ENCODE data around the gene EN1. TPM values are rescaled to one million over a fixed set of nuclear protein-coding genes. Genes with fewer than 3 reads are reported as not detected.

EN1 gene
- total and polyA plus RNA-seq, 9 donors = not detected

DNA sequence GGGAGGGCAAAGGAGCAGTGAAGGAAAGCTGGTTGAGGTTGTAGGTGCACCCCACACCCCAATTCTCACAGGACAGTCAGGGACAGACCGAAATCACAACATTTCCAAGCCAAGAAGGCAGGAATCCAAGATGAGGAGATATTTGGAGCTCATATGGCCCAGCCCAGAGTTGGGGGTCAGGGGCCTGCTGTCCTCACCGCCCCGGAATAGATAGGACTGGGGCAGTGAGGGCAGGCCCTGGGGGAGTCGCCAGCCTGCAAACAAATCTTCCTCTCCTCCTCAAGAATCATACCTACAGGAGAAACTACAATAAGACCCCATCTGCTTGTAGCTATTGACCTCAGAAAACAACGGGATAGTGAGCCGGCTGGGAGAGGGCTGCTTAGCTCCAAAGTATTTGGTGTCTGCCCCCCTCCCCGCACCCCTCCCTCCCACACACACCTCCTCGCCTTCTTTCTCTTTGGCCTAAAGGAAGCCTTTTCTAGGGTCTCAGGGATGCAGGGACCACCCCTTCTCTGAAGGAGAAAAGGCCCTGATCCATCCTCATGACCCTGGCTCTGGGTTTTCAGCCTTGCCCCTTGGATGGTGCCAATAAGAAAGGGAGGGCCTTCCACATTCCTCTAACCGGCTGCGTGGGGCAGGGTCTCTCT is 3.8 kb downstream of the EN1 start:
- TF ChIP-seq EP300 (IDR thresholded peaks at IDR 0.05) = no peak
- no peak for TF ChIP-seq POLR2A (IDR thresholded peaks at IDR 0.05)
- TF ChIP-seq, protein P1, sequence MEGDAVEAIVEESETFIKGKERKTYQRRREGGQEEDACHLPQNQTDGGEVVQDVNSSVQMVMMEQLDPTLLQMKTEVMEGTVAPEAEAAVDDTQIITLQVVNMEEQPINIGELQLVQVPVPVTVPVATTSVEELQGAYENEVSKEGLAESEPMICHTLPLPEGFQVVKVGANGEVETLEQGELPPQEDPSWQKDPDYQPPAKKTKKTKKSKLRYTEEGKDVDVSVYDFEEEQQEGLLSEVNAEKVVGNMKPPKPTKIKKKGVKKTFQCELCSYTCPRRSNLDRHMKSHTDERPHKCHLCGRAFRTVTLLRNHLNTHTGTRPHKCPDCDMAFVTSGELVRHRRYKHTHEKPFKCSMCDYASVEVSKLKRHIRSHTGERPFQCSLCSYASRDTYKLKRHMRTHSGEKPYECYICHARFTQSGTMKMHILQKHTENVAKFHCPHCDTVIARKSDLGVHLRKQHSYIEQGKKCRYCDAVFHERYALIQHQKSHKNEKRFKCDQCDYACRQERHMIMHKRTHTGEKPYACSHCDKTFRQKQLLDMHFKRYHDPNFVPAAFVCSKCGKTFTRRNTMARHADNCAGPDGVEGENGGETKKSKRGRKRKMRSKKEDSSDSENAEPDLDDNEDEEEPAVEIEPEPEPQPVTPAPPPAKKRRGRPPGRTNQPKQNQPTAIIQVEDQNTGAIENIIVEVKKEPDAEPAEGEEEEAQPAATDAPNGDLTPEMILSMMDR (IDR thresholded peaks at IDR 0.05) = no peak
- intact Hi-C loops (cut with DNase I) = loop anchor here in 1 of 4 donors (5.0 kb wide), 1 partner anchor 441 kb away; no protein-coding TSS in a partner anchor
- WGBS, 3 donors = 6 to 15% (median 15%) methylated on average over 10 of the region's 10 CpGs
- Histone ChIP-seq H3K36me3 (no peaks in the 10 kb centered on the region), H3K27ac (no peak overlapping the region), H3K4me1 (ENCODE audit: insufficient read depth) (peaks cover 5% of the 10 kb centered on the region), H3K4me3 (no peak overlapping the region), H3K9me3 (no peaks in the 10 kb centered on the region), H3K27me3 (no peaks in the 10 kb centered on the region)
- no peak for DNase-seq

DNA sequence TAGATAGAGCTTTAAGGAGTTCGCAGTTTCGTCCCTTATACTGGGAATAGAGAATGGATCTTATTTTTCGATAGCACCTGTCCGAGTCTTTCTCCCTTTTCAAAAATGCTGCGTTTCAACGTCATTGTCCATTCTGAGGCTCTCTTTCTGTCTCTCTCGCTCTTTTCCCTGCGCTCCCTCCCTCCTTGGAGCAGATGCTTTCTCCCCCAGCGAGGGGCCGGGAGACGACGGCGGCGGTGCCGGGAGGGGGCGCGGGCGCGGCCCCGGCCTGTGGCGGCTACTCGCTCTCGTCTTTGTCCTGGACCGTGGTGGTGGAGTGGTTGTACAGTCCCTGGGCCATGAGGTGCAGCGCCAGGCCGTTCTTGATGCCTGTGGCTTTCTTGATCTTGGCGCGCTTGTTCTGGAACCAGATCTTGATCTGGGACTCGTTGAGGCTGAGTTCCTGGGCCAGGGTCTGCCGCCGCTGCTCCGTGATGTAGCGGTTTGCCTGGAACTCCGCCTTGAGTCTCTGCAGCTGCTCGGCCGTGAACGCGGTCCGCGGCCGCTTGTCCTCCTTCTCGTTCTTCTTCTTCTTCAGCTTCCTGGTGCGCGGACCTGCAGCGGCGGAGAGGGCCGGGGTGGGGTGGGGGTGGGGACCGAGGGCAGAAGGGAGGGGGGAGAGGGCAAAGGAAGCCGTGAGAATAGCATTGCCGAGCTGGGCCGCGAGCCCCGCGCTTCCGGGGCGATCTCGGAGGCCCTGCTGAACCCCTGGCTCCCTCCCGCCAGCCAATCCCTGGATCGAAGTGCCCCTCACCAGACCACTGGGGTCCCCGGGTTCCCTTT is 4.6 kb downstream of the EN1 start:
- peaks cover 5% of the 10 kb centered on the region for H3K4me1 ChIP-seq (ENCODE audit: insufficient read depth)
- TF ChIP-seq EP300 (IDR thresholded peaks at IDR 0.05) (no peak), POLR2A (IDR thresholded peaks at IDR 0.05) (no peak)
- TF ChIP-seq, protein P1 (IDR thresholded peaks at IDR 0.05) = no peak
- no peaks in the 10 kb centered on the region for H3K27me3 ChIP-seq
- no peak for DNase-seq
- no peak overlapping the region for H3K4me3 ChIP-seq
- no peak overlapping the region for H3K27ac ChIP-seq
- no peaks in the 10 kb centered on the region for H3K9me3 ChIP-seq
- no peaks in the 10 kb centered on the region for H3K36me3 ChIP-seq
- WGBS, 3 donors = 4 to 5% (median 5%) methylated on average over 54 to 60 of the region's 60 CpGs
- intact Hi-C loops (cut with DNase I) = loop anchor here in 1 of 4 donors (5.0 kb wide), 1 partner anchor 441 kb away; no protein-coding TSS in a partner anchor

DNA sequence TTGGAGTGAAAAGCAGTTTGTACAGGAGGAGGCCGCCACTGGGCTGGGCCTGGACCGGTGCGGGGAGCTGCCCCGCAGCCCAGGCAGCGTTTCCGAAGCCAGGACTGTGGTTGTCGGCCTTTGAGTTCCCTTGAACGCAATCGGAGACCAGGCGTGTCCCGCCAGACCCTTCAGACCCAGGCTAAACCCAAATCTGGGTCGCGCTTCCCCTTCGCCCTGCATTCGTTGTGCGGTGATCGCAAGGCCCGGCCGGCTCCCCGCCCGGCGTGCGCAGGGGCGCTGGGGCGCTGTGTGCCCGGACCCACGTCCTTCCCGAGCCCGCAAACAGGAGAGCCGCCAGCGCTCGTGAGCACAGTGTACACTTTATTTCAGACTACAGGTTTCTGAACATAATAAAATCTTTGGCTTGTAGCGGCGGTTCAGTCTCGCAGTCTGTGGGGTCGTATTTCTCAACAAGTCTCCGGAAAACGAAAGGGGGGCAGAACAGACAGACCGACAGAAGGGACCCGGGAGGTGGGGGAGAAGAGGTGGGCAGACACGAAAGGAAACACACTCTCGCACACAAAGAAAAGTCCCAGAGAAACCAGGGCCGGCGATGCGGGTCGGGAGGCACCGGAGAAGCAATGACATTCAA is 5.5 kb downstream of the EN1 start:
- Histone ChIP-seq H3K4me3 (peak overlapping the region; percentile 17), H3K27me3 (no peaks in the 10 kb centered on the region), H3K36me3 (no peaks in the 10 kb centered on the region), H3K9me3 (no peaks in the 10 kb centered on the region), H3K27ac (no peak overlapping the region), H3K4me1 (ENCODE audit: insufficient read depth) (peaks cover 5% of the 10 kb centered on the region)
- DNase-seq = no peak
- intact Hi-C loops (cut with DNase I) = loop anchor here in 1 of 4 donors (5.0 kb wide), 1 partner anchor 440 kb away; no protein-coding TSS in a partner anchor
- 10 to 13% (median 12%) methylated on average over 42 to 47 of the region's 47 CpGs for WGBS, 3 donors
- TF ChIP-seq, protein P1 (IDR thresholded peaks at IDR 0.05) = no peak
- TF ChIP-seq EP300 (IDR thresholded peaks at IDR 0.05) (no peak), POLR2A (IDR thresholded peaks at IDR 0.05) (no peak)

DNA sequence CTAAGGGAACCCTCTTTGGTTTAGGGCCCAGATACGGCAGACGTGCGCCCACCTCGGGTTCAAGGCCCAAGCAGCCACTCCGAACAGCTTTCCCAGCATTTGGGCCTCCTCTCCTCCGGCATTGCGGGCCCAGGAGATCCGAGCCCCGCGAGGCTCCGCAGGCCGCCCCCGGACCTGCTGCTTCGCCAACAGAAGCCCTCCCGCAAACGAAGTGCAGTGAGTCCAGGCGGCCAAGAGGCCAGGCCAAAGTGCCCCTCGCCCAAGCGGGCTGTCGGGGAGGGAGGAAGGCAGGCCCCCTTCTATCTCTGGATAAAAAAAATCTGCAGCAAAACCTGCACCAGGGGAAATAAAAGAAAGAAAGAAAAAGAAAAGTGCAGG is 6.0 kb downstream of the EN1 start:
- H3K9me3 ChIP-seq = no peaks in the 10 kb centered on the region
- no peak for DNase-seq
- WGBS, 3 donors = 34 to 40% (median 34%) methylated on average over 20 of the region's 20 CpGs
- no peak overlapping the region for H3K27ac ChIP-seq
- H3K4me1 ChIP-seq (ENCODE audit: insufficient read depth) = peaks cover 5% of the 10 kb centered on the region
- no peaks in the 10 kb centered on the region for H3K36me3 ChIP-seq
- H3K4me3 ChIP-seq = no peak overlapping the region
- intact Hi-C loops (cut with DNase I) = loop anchor here in 1 of 4 donors (5.0 kb wide), 1 partner anchor 439 kb away; no protein-coding TSS in a partner anchor
- H3K27me3 ChIP-seq = no peaks in the 10 kb centered on the region
- TF ChIP-seq EP300 (IDR thresholded peaks at IDR 0.05) (no peak), POLR2A (IDR thresholded peaks at IDR 0.05) (no peak)
- TF ChIP-seq, protein P1 (IDR thresholded peaks at IDR 0.05) = no peak
